Measurements from ENCODE around the gene LMF1. TPM values are rescaled to one million over a fixed set of nuclear protein-coding genes. Genes with fewer than 3 reads are reported as not detected.

LMF1 gene
- total and polyA plus RNA-seq, 2 of the 8 experiments (the other 6 are each of a cell fraction or from before 2014, with no cell fraction given), result 3.5 to 9.1 TPM

GRCh38 chr16:984121-984694, 13.4 kb upstream of the LMF1 start:
- FAIRE-seq (no peak), DNase-seq (ENCODE audit: low read depth in 1 of 2, low spot score in 2 of 2) (no peak)
- Histone ChIP-seq H3K56ac (replicated peaks; ENCODE audit: insufficient read length, low read depth, low read length) (no peak overlapping the region), H3K27me3 (replicated peaks in 1 of 4; ENCODE audit: control insufficient read depth in 3 of 4, extremely low read depth in 1 of 4, insufficient read depth in 3 of 4, low read length in 3 of 4) (peaks cover 26 to 35% (median 33%) of the 10 kb centered on the region in 4 experiments), H3K4ac (replicated peaks; ENCODE audit: insufficient read length, low read depth, low read length) (no peak overlapping the region), H2BK120ac (replicated peaks; ENCODE audit: low read depth, low read length) (no peak overlapping the region), H3K18ac (ENCODE audit: extremely low read depth, low read length) (no peak overlapping the region), H4K20me1 (replicated peaks in 1 of 2; ENCODE audit: control insufficient read depth in 1 of 2, insufficient read depth in 2 of 2, low read length in 2 of 2) (peaks cover 3 to 7% of the 10 kb centered on the region in 2 experiments), H4K91ac (replicated peaks; ENCODE audit: insufficient read length, low read length) (no peak overlapping the region), H3K79me1 (ENCODE audit: low read depth, low read length) (peaks cover 2% of the 10 kb centered on the region; the same call in 1 of the 2 replicates), H3K23me2 (ENCODE audit: low read depth, low read length) (peaks cover 3% of the 10 kb centered on the region; the same call in 1 of the 2 replicates), H2AK5ac (ENCODE audit: low read depth, low read length) (no peak overlapping the region), H3K9me3 (ENCODE audit: insufficient read depth in 2 of 2, low read depth in 1 of 2, low read length in 1 of 2) (no peaks in the 10 kb centered on the region), H3K79me2 (ENCODE audit: control insufficient read depth in 1 of 2, insufficient read depth in 2 of 2, low read length in 2 of 2) (no peaks in the 10 kb centered on the region), H2BK12ac (ENCODE audit: low read depth, low read length) (no peak overlapping the region), H3K27ac (ENCODE audit: low read depth, low read length) (no peak overlapping the region), H3K4me3 (ENCODE audit: extremely low read depth in 1 of 4, insufficient read depth in 2 of 4, low read depth in 3 of 4, low read length in 4 of 4) (no peak overlapping the region), H2AFZ (ENCODE audit: low read length) (no peak overlapping the region), H2BK20ac (ENCODE audit: low read length) (no peak overlapping the region), H3K4me1 (replicated peaks in 1 of 4; ENCODE audit: control insufficient read depth in 3 of 4, insufficient read depth in 4 of 4, low read length in 3 of 4) (peaks cover 0 to 16% (median 7%) of the 10 kb centered on the region in 4 experiments; a peak in 6 of 7 replicates), H3K23ac (ENCODE audit: insufficient read length) (no peak overlapping the region), H3K14ac (ENCODE audit: insufficient read length) (no peak overlapping the region), H2BK5ac (ENCODE audit: low read depth, low read length) (no peak overlapping the region), H3K9ac (replicated peaks in 1 of 4; ENCODE audit: extremely low read depth in 1 of 4, low read depth in 3 of 4, low read length in 3 of 4) (no peak overlapping the region), H2BK15ac (ENCODE audit: low read length) (no peak overlapping the region), H4K8ac (ENCODE audit: extremely low read depth, insufficient read depth, low read length) (0 out of 2 replicates have a peak overlapping the region, but pooled peaks have one; percentile 35), H3K36me3 (ENCODE audit: control insufficient read depth in 2 of 4, insufficient read depth in 4 of 4, low read length in 3 of 4) (peaks cover 0 to 6% (median 0%) of the 10 kb centered on the region in 4 experiments; a peak in 1 of 8 replicates), H3K4me2 (ENCODE audit: insufficient read depth in 1 of 2, low read depth in 2 of 2, low read length in 2 of 2) (no peak overlapping the region), H4K5ac (ENCODE audit: insufficient read length, low read depth, low read length) (no peak overlapping the region)
- ChIA-PET CTCF (ENCODE audit: partially characterized antibody) (interaction anchor here (0.5 kb wide), 1 partner anchor 139 kb away, joined by 3 read pairs; no protein-coding TSS in a partner anchor), POLR2A (ENCODE audit: partially characterized antibody) (no interaction called here)
- TF ChIP-seq POLR2AphosphoS5 (IDR thresholded peaks at IDR 0.05; ENCODE audit: low read depth, low read length) (no peak), BCL11A (IDR thresholded peaks at IDR 0.05; ENCODE audit: low read depth in 2 of 2, low read length in 2 of 2) (no peak), RXRA (IDR thresholded peaks at IDR 0.05; ENCODE audit: insufficient read depth, low read depth, low read length) (no peak), CTBP2 (IDR thresholded peaks at IDR 0.05; ENCODE audit: borderline replicate concordance, insufficient read depth, insufficient read length, low read length) (no peak), SRF (IDR thresholded peaks at IDR 0.05; ENCODE audit: low read depth, low read length) (no peak)
- 82% methylated on average over 16 of the region's 22 CpGs; no CpG with 5 or more reads in 1 of the 2 experiments for WGBS, 2 experiments (ENCODE audit: extremely low coverage in 1 of 2, insufficient coverage in 1 of 2, insufficient read length in 1 of 2, insufficient replicate concordance in 2 of 2, low coverage in 1 of 2, low lambda C conversion rate in 2 of 2, missing lambda C conversion rate in 1 of 2)

Measured in H1 (cell line).